HG03439 (cell line): ENCODE measurements around the gene ADD2.
A peak's percentile ranks its signal among the peaks of the same experiment; 100 is the strongest.

Experiments
- ATAC-seq: cut with Tn5 transposase; IDR thresholded peaks from one replicate; pipeline ENCODE4 v1.9.1; 2021; ENCODE audit warnings: mild to moderate bottlenecking, moderate library complexity; ENCODE audit not compliant: unreplicated experiment

ADD2 gene

GRCh38 chr2:70785137-70785911, 17.3 kb upstream of the ADD2 start:
- no peak for ATAC-seq

GRCh38 chr2:70784320-70784719, 16.3 kb upstream of the ADD2 start:
- no peak for ATAC-seq

GRCh38 chr2:70779911-70780545, 12.0 kb upstream of the ADD2 start:
- ATAC-seq = no peak

GRCh38 chr2:70779491-70779890, 11.5 kb upstream of the ADD2 start:
- ATAC-seq = no peak

GRCh38 chr2:70778676-70779075, 10.7 kb upstream of the ADD2 start:
- no peak for ATAC-seq

GRCh38 chr2:70777450-70777849, 9.4 kb upstream of the ADD2 start:
- no peak for ATAC-seq

- no peak for ATAC-seq
These were observed 8.3 kb upstream of the ADD2 start for GRCh38 chr2:70776266-70776665.

GRCh38 chr2:70775141-70775540, 7.1 kb upstream of the ADD2 start:
- no peak for ATAC-seq

GRCh38 chr2:70772486-70773155, 4.6 kb upstream of the ADD2 start:
- no peak for ATAC-seq

- peak; percentile 64 for ATAC-seq
These were observed 3.4 kb upstream of the ADD2 start for GRCh38 chr2:70771446-70771845.

- ATAC-seq = no peak
These were observed 1.4 kb upstream of the ADD2 start for GRCh38 chr2:70769450-70769849.

GRCh38 chr2:70768590-70769085, 638 bp upstream of the ADD2 start:
- ATAC-seq = no peak

- ATAC-seq = no peak
These were observed 811 bp downstream of the ADD2 start for GRCh38 chr2:70767079-70767698.

GRCh38 chr2:70766357-70767078, 1.5 kb downstream of the ADD2 start:
- no peak for ATAC-seq

- ATAC-seq = no peak
These were observed 2.5 kb downstream of the ADD2 start for GRCh38 chr2:70765507-70765906.

- no peak for ATAC-seq
These were observed 8.6 kb downstream of the ADD2 start for GRCh38 chr2:70759446-70759845.

GRCh38 chr2:70757966-70758365, 10.0 kb downstream of the ADD2 start:
- ATAC-seq = no peak

- ATAC-seq = no peak
These were observed 10.6 kb downstream of the ADD2 start for GRCh38 chr2:70757360-70757759.

GRCh38 chr2:70756128-70756527, 11.9 kb downstream of the ADD2 start:
- ATAC-seq = no peak

- no peak for ATAC-seq
These were observed 14.1 kb downstream of the ADD2 start for GRCh38 chr2:70753902-70754301.

GRCh38 chr2:70753031-70753430, 15.0 kb downstream of the ADD2 start:
- no peak for ATAC-seq
